ENCODE data around the gene ZNF584. TPM values are rescaled to one million over a fixed set of nuclear protein-coding genes. Genes with fewer than 3 reads are reported as not detected.

The ZNF584 gene
- total and polyA plus RNA-seq, 2 donors (not counting 3 experiments of a cell fraction or from before 2014, with no cell fraction given), result 5.9 to 12.4 TPM

DNA sequence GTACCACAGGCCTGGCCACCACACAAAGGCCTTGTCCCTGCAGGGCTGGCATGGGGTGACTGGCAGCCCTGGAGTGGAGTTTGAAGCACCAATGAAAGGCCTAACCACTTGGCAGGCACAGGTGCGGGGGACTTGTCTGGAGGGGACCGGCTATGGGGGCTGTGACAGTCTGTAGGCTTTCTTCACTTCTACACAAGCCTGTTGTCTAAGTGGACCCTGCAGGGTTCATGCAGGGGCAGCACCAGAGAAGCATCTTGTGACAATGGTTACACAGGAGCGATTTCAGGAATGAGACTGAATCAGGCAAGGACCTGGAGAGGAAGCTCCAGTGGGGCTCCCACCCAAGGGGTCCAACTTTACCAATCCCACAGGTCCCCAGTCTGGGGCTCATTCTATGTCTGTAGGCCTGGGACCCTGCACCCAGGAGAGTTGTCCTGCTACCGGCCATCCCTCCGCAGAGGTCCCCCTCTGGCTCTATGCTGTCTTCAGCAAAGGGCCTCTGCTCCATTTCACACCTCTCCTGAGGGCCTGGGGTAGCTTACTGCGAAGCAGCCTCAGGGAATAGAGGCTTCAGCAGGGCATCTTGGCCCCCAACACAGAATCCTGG, 25.3 kb upstream of the ZNF584 start:
- ChIA-PET POLR2A (no interaction called here), CTCF (interaction anchor here (1.5 kb wide), 1 partner anchor 136 kb away, joined by 3 read pairs; the partner anchor contains the start of gene ZBTB45)
- no peak for FAIRE-seq
- Histone ChIP-seq H3K79me2 (ENCODE audit: control insufficient read depth, insufficient read depth, low read length) (peaks cover 10% of the 10 kb centered on the region), H3K36me3 (ENCODE audit: control insufficient read depth in 2 of 2, extremely low read depth in 1 of 2, insufficient read depth in 2 of 2, low read length in 2 of 2) (no peaks in the 10 kb centered on the region), H2AFZ (ENCODE audit: low read depth, low read length) (no peak overlapping the region), H4K20me1 (replicated peaks; ENCODE audit: control insufficient read depth, extremely low read depth, insufficient read depth, low read length) (no peaks in the 10 kb centered on the region), H3K27ac (ENCODE audit: insufficient read depth, low read depth, low read length) (no peak overlapping the region), H3K9me3 (replicated peaks; ENCODE audit: control insufficient read depth, insufficient read depth, low read length) (no peaks in the 10 kb centered on the region), H3K27me3 (ENCODE audit: control insufficient read depth in 2 of 2, insufficient read depth in 2 of 2, low read length in 2 of 2) (no peaks in the 10 kb centered on the region), H3K4me3 (replicated peaks in 1 of 3; ENCODE audit: insufficient read depth in 1 of 3, low read depth in 1 of 3, low read length in 3 of 3) (no peak overlapping the region), H3K9ac (replicated peaks; ENCODE audit: extremely low read depth, insufficient read depth, low read length) (no peak overlapping the region), H3K9me1 (replicated peaks; ENCODE audit: control insufficient read depth, extremely low read depth, insufficient read depth, low read length) (no peaks in the 10 kb centered on the region), H3K4me2 (ENCODE audit: insufficient read depth, low read length) (no peak overlapping the region), H3K4me1 (ENCODE audit: control insufficient read depth, extremely low read depth, insufficient read depth, low read length) (peaks cover 16% of the 10 kb centered on the region)
- no peak for DNase-seq (ENCODE audit: low read depth, low spot score)
- intact Hi-C loops (cut with micrococcal nuclease), result no loop called here
- dilution Hi-C loops (cut with MboI; ENCODE audit: extremely low pct_ligation_motif_present, low sequenced_read_pairs), result no loop called here
- TF ChIP-seq MYC (IDR thresholded peaks at IDR 0.05; ENCODE audit: low read depth, low read length) (no peak), FOS (IDR thresholded peaks at IDR 0.05; ENCODE audit: borderline replicate concordance, insufficient read depth, low read length) (no peak), GATA2 (IDR thresholded peaks at IDR 0.05; ENCODE audit: insufficient read depth, insufficient read length, low read depth, low read length) (no peak), JUN (IDR thresholded peaks at IDR 0.05; ENCODE audit: borderline replicate concordance, insufficient read depth, insufficient read length, low read depth) (no peak), POLR2AphosphoS5 (IDR thresholded peaks at IDR 0.05; ENCODE audit: insufficient read depth, low read depth, low read length) (no peak), POLR2A (IDR thresholded peaks at IDR 0.05; ENCODE audit: low read depth, low read length) (no peak), EZH2 (IDR thresholded peaks at IDR 0.05; ENCODE audit: borderline replicate concordance, low read depth, low read length, severe bottlenecking) (no peak)
- TF ChIP-seq, protein P1, sequence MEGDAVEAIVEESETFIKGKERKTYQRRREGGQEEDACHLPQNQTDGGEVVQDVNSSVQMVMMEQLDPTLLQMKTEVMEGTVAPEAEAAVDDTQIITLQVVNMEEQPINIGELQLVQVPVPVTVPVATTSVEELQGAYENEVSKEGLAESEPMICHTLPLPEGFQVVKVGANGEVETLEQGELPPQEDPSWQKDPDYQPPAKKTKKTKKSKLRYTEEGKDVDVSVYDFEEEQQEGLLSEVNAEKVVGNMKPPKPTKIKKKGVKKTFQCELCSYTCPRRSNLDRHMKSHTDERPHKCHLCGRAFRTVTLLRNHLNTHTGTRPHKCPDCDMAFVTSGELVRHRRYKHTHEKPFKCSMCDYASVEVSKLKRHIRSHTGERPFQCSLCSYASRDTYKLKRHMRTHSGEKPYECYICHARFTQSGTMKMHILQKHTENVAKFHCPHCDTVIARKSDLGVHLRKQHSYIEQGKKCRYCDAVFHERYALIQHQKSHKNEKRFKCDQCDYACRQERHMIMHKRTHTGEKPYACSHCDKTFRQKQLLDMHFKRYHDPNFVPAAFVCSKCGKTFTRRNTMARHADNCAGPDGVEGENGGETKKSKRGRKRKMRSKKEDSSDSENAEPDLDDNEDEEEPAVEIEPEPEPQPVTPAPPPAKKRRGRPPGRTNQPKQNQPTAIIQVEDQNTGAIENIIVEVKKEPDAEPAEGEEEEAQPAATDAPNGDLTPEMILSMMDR (IDR thresholded peaks at IDR 0.05; ENCODE audit: extremely low read depth in 1 of 2, insufficient read depth in 1 of 2, low read depth in 1 of 2, low read length in 2 of 2), result no peak
- TF ChIP-seq, protein P2, sequence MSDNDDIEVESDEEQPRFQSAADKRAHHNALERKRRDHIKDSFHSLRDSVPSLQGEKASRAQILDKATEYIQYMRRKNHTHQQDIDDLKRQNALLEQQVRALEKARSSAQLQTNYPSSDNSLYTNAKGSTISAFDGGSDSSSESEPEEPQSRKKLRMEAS (IDR thresholded peaks at IDR 0.05; ENCODE audit: insufficient read depth, insufficient read length), result no peak
- no TSS peak for BruUV-seq (replicated peaks)

All from endothelial cell of umbilical vein (primary cell).